Kidney epithelial cell (primary cell): ENCODE data around the gene FLOT2. TPM values are rescaled to one million over a fixed set of nuclear protein-coding genes. Genes with fewer than 3 reads are reported as not detected.

Source experiments
- DNase-seq: peaks from one replicate; pipeline ENCODE4 v3.0.0-alpha.2; 2010; ENCODE audit warnings: low read depth
- H3K27me3 ChIP-seq: 2 replicates; pipeline ENCODE4 v1.6.0; 2011; ENCODE audit warnings: low read length; ENCODE audit not compliant: control insufficient read depth, insufficient read depth
- H3K36me3 ChIP-seq: 2 replicates; pipeline ENCODE4 v1.5.1; 2011; ENCODE audit warnings: low read length; ENCODE audit not compliant: control insufficient read depth, insufficient read depth
- H3K4me3 ChIP-seq: 2 replicates; pipeline ENCODE4 v1.5.1; 2011; ENCODE audit warnings: low read depth, mild to moderate bottlenecking, control low read depth, low read length
- CTCF ChIP-seq: IDR thresholded peaks from 2 replicates; pipeline ENCODE4 v1.5.1; 2011; ENCODE audit warnings: mild to moderate bottlenecking, moderate library complexity, low read length, control low read depth, inconsistent platforms; ENCODE audit not compliant: insufficient read depth, poor library complexity, severe bottlenecking
- total RNA-seq: library from RNA; depleted of rRNA; stranded (reverse); fragments of >200 nt; gene quantifications from 2 replicates; pipeline ENCODE4 v1.2.3, GENCODE V29; 2015

The FLOT2 gene
- total RNA-seq, 1 donor from 2014 or later = 55.5 TPM

DNA sequence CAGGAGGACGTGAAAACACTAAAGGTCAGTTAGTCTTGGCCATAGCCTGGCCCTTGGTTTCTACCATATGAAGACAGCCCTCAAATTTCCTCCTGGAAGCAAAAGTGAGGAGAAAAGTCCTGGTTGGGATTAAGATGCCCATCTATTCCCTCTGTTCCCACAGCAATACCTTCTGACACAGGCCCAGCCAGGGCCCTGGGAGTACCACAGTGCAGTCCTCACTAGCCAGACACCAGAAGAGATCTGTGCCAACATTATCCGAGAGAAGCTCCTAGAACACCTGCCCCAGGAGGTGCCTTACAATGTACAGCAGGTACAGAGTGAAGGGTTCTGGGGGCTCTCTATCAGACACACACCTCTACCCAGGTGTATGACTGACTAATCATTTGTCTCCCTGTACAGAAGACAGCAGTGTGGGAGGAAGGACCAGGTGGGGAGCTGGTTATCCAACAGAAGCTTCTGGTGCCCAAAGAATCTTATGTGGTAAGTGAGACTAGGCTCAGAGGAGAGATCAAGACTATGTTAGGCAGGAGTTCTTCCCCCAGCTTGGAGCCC is 38.7 kb downstream of the FLOT2 start:
- Histone ChIP-seq H3K4me3 (no peak overlapping the region), H3K36me3 (peaks cover 2% of the 10 kb centered on the region), H3K27me3 (no peaks in the 10 kb centered on the region)
- no peak for DNase-seq
- TF ChIP-seq CTCF = no peak

DNA sequence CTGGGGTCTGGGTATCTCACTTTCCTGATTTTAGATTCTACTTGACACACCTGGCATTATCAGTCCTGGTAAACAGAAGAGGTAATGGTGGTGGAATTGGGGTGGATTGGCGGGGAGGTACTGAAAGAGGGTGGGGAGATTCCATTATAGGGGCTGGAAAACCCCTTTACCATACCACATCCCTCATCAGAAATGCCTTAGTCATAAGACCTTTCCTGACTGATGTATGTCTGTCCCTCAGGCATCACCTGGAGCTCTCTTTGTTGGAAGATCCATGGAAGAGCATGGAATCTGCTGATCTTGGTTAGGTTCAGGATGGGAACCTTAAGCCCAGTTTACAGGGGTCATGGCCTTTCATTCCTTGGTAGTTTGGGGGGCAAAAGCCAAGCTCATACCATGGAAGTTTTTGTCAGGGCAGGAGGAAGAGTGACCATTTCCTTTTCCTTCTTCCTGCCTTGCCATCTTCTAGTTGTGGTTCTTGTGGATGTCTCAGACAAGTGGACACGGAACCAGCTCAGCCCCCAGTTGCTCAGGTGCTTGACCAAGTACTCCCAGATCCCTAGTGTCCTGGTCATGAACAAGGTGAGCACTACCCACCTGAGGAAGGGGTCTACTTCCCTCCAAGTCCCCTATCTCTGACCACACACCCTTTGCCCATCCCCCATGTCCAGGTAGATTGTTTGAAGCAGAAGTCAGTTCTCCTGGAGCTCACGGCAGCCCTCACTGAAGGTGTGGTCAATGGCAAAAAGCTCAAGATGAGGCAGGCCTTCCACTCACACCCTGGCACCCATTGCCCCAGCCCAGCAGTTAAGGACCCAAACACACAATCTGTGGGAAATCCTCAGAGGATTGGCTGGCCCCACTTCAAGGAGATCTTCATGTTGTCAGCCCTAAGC is 39.4 kb downstream of the FLOT2 start:
- no peak for DNase-seq
- no peak for TF ChIP-seq CTCF
- H3K27me3 ChIP-seq = no peaks in the 10 kb centered on the region
- H3K36me3 ChIP-seq = peaks cover 2% of the 10 kb centered on the region
- H3K4me3 ChIP-seq = no peak overlapping the region

- TF ChIP-seq CTCF = no peak
- no peaks in the 10 kb centered on the region for H3K27me3 ChIP-seq
- H3K4me3 ChIP-seq = no peak overlapping the region
- no peak for DNase-seq
- peaks cover 2% of the 10 kb centered on the region for H3K36me3 ChIP-seq
Measured at GRCh38 chr17:28856028-28856574, 41.4 kb downstream of the FLOT2 start.

DNA sequence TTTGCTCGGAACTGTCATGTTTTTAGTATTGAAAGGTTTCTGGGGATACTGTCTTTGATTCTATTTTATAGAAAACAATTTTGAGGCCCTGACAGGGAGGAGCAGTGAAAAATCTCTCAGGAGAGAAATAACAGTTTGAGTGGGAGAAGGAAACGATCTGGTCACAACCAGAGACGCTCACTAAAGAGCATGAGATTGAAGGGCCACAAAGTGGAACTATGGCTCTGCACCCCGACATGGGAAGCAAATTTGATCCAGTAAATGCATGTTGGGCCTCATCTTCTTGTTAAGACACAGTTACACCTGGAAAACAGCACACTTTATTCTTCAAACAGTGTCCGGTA is 42.2 kb downstream of the FLOT2 start:
- no peak for DNase-seq
- peak overlapping the region; percentile 96 for H3K4me3 ChIP-seq
- TF ChIP-seq CTCF = no peak
- H3K36me3 ChIP-seq = peaks cover under 1% of the 10 kb centered on the region
- H3K27me3 ChIP-seq = no peaks in the 10 kb centered on the region

GRCh38 chr17:28854457-28855335 is 42.8 kb downstream of the FLOT2 start, which contains the start of gene ERAL1:
Gene ERAL1, plus strand, starts transcription at chr17:28855016. Its CDS starts 19 bp downstream, at chr17:28855035.
- TF ChIP-seq CTCF = no peak
- Histone ChIP-seq H3K27me3 (no peaks in the 10 kb centered on the region), H3K4me3 (peak within 1 kb of the TSS; percentile 96), H3K36me3 (no peaks in the 10 kb centered on the region)
- peak; percentile 63 for DNase-seq
